ENCODE measurements around the gene TRIM46.
"Not testable (repeated sequence)": the region's sequence is repeated elsewhere in the genome, so short reads cannot be mapped to it uniquely, and the experiment has no call there.

Gene TRIM46

GRCh38 chr1:155167166-155168104, 6.2 kb upstream of the TRIM46 start:
- peak; percentile 92 for TF ChIP-seq CTCF (IDR thresholded peaks at IDR 0.05; ENCODE audit: control extremely low read depth, extremely low read depth, low read depth, missing control alignments)
- POLR2A ChIA-PET: no interaction called here
- CTCF ChIA-PET: interaction anchor here (0.5 to 9.6 kb wide), 33 partner anchors 10 to 150 kb away, joined by 3 to 184 read pairs (median 4); partner anchors contain the start of genes DCST1, DCST2, DPM3 and SLC50A1
- peak; percentile 84 for DNase-seq (ENCODE audit: extremely low spot score)

- CTCF ChIA-PET: interaction anchor here (0.6 to 9.6 kb wide), 27 partner anchors 9 to 150 kb away, joined by 3 to 184 read pairs (median 5); partner anchors contain the start of genes DPM3 and SLC50A1
- DNase-seq (ENCODE audit: extremely low spot score); POLR2A ChIA-PET: not testable (repeated sequence)
These were observed 5.6 kb upstream of the TRIM46 start for GRCh38 chr1:155168105-155168445.

GRCh38 chr1:155168456-155169210, 5.0 kb upstream of the TRIM46 start:
- POLR2A ChIA-PET: no interaction called here
- no peak for DNase-seq (ENCODE audit: extremely low spot score)
- TF ChIP-seq CTCF (IDR thresholded peaks at IDR 0.05; ENCODE audit: control extremely low read depth, extremely low read depth, low read depth, missing control alignments): no peak
- CTCF ChIA-PET: interaction anchor here (0.9 to 9.6 kb wide), 26 partner anchors 9 to 110 kb away, joined by 3 to 184 read pairs (median 6); partner anchors contain the start of genes DPM3 and SLC50A1

- CTCF ChIA-PET: interaction anchor here (1.3 to 9.6 kb wide), 7 partner anchors 24 to 84 kb away, joined by 4 to 184 read pairs (median 14); partner anchors contain the start of gene SLC50A1
- no peak for DNase-seq (ENCODE audit: extremely low spot score)
- POLR2A ChIA-PET: no interaction called here
- no peak for TF ChIP-seq CTCF (IDR thresholded peaks at IDR 0.05; ENCODE audit: control extremely low read depth, extremely low read depth, low read depth, missing control alignments)
These were observed 4.1 kb upstream of the TRIM46 start for GRCh38 chr1:155169541-155169940.

- no peak for TF ChIP-seq CTCF (IDR thresholded peaks at IDR 0.05; ENCODE audit: control extremely low read depth, extremely low read depth, low read depth, missing control alignments)
- POLR2A ChIA-PET: no interaction called here
- CTCF ChIA-PET: interaction anchor here (2.5 to 9.6 kb wide), 4 partner anchors 23 to 85 kb away, joined by 11 to 184 read pairs (median 56); partner anchors contain the start of gene SLC50A1
- no peak for DNase-seq (ENCODE audit: extremely low spot score)
These were observed 3.4 kb upstream of the TRIM46 start for GRCh38 chr1:155170101-155170785.

GRCh38 chr1:155170806-155171205, 2.8 kb upstream of the TRIM46 start:
- POLR2A ChIA-PET: no interaction called here
- CTCF ChIA-PET: interaction anchor here (2.5 to 9.6 kb wide), 3 partner anchors 23 to 85 kb away, joined by 11 to 184 read pairs (median 85); no protein-coding TSS in a partner anchor
- no peak for DNase-seq (ENCODE audit: extremely low spot score)
- TF ChIP-seq CTCF (IDR thresholded peaks at IDR 0.05; ENCODE audit: control extremely low read depth, extremely low read depth, low read depth, missing control alignments): no peak

All from GM10248 (cell line).